Measurements from ENCODE around the gene AGPAT3. TPM values are rescaled to one million over a fixed set of nuclear protein-coding genes. Genes with fewer than 3 reads are reported as not detected.

AGPAT3 gene
- total and polyA plus RNA-seq, 2 experiments from 2014 or later = 41.0 to 51.2 TPM

DNA sequence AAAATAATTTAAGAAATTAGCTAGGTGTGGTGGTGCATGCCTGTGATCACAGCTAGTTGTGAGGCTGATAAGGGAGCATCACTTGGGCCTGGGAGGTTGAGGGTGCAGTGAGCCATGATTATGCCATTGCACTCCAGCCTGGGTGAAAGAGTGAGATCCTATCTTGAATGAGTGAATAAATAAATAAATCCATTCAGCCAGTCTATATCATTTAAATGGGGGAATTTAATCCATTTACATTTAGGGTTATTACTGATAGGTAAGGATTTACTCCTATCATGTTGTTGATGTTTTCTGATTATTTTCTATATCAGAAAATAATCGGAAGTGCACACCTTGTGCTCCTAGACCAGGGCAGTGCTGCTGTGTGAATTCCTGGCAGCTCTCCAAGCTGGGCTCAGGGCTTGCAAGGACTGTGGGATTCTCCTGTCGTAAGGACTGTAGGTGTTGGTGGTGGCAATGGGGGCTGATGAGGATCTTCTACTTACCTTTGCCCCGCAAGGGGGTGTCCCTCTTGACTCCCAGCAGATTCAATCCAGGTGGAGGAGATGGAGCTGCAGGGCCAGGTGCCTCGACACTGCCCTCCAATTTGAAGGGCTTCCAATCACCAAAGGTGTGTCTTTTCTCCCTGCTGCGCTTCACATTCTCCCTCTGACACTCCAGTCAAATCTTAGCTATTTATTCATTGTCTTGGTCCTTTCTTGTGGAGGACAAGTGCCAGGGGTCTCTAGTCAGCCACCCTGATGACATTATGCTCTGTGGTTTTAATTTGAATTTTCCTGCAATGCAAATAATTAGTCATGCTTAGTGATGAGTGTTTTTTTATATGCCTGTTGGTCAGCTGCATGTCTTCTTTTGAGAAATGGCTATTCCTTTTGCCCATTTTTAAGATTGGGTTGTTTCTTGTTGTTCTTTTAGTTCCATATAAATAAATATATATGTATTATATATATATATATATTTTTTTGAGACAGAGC, 133.0 kb downstream of the AGPAT3 start:
- H3K27me3 ChIP-seq = no peaks in the 10 kb centered on the region
- H3K27ac ChIP-seq = no peak overlapping the region
- H3K4me1 ChIP-seq (ENCODE audit: insufficient read depth) = no peaks in the 10 kb centered on the region
- no peaks in the 10 kb centered on the region for H3K9me2 ChIP-seq (replicated peaks; ENCODE audit: insufficient read depth)
- H3K9me3 ChIP-seq (ENCODE audit: low read depth) = no peaks in the 10 kb centered on the region
- no peaks in the 10 kb centered on the region for H4K20me1 ChIP-seq (ENCODE audit: insufficient read depth, poor library complexity, severe bottlenecking)
- DNase-seq (ENCODE audit: low spot score) = no peak
- H3K4me3 ChIP-seq = no peak overlapping the region
- no peaks in the 10 kb centered on the region for H3K79me2 ChIP-seq
- TF ChIP-seq EZH2 (IDR thresholded peaks at IDR 0.05; ENCODE audit: borderline replicate concordance) (no peak), EZH2phosphoT487 (IDR thresholded peaks at IDR 0.05; ENCODE audit: low read depth, severe bottlenecking, unreplicated experiment) (no peak)
- TF ChIP-seq, protein P1, sequence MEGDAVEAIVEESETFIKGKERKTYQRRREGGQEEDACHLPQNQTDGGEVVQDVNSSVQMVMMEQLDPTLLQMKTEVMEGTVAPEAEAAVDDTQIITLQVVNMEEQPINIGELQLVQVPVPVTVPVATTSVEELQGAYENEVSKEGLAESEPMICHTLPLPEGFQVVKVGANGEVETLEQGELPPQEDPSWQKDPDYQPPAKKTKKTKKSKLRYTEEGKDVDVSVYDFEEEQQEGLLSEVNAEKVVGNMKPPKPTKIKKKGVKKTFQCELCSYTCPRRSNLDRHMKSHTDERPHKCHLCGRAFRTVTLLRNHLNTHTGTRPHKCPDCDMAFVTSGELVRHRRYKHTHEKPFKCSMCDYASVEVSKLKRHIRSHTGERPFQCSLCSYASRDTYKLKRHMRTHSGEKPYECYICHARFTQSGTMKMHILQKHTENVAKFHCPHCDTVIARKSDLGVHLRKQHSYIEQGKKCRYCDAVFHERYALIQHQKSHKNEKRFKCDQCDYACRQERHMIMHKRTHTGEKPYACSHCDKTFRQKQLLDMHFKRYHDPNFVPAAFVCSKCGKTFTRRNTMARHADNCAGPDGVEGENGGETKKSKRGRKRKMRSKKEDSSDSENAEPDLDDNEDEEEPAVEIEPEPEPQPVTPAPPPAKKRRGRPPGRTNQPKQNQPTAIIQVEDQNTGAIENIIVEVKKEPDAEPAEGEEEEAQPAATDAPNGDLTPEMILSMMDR (IDR thresholded peaks at IDR 0.05; ENCODE audit: poor library complexity) = no peak
- H2AFZ ChIP-seq = no peak overlapping the region
- WGBS (ENCODE audit: low lambda C conversion rate, missing lambda C conversion rate) = 86% methylated on average over 5 of the region's 5 CpGs
- no peaks in the 10 kb centered on the region for H3K36me3 ChIP-seq (replicated peaks; ENCODE audit: insufficient read depth, low read depth)
- H3K4me2 ChIP-seq = no peak overlapping the region

DNA sequence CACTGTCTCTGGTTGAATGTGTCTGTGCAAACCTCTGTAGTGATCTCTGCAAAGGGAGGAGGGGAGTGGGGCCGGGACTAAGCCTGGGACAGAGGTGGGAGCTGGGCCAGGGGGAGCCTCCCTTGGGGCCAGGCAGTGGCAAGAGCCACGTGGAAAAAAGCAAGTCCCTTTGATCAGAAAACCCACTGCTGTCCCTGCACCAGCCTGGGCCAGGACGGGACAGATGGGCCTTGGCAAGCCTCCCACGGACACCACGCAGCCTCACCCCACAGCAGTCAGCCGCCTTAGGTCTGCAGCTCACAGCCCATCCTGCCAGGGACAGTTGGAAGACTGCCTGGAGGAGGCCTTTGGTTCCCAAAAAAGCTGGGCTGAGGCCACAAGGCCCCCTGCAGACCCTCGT, 135.3 kb downstream of the AGPAT3 start:
- DNase-seq (ENCODE audit: low spot score) = no peak
- TF ChIP-seq EZH2 (IDR thresholded peaks at IDR 0.05; ENCODE audit: borderline replicate concordance) (no peak), EZH2phosphoT487 (IDR thresholded peaks at IDR 0.05; ENCODE audit: low read depth, severe bottlenecking, unreplicated experiment) (no peak)
- TF ChIP-seq, protein P1 (IDR thresholded peaks at IDR 0.05; ENCODE audit: poor library complexity) = no peak
- Histone ChIP-seq H3K27me3 (no peaks in the 10 kb centered on the region), H3K27ac (no peak overlapping the region), H3K4me3 (no peak overlapping the region), H3K79me2 (no peaks in the 10 kb centered on the region), H3K4me2 (no peak overlapping the region), H3K9me3 (ENCODE audit: low read depth) (no peaks in the 10 kb centered on the region), H3K4me1 (ENCODE audit: insufficient read depth) (no peaks in the 10 kb centered on the region), H3K9me2 (replicated peaks; ENCODE audit: insufficient read depth) (no peaks in the 10 kb centered on the region), H4K20me1 (ENCODE audit: insufficient read depth, poor library complexity, severe bottlenecking) (no peaks in the 10 kb centered on the region), H3K36me3 (replicated peaks; ENCODE audit: insufficient read depth, low read depth) (no peaks in the 10 kb centered on the region), H2AFZ (no peak overlapping the region)
- 71% methylated on average over 7 of the region's 7 CpGs for WGBS (ENCODE audit: low lambda C conversion rate, missing lambda C conversion rate)

DNA sequence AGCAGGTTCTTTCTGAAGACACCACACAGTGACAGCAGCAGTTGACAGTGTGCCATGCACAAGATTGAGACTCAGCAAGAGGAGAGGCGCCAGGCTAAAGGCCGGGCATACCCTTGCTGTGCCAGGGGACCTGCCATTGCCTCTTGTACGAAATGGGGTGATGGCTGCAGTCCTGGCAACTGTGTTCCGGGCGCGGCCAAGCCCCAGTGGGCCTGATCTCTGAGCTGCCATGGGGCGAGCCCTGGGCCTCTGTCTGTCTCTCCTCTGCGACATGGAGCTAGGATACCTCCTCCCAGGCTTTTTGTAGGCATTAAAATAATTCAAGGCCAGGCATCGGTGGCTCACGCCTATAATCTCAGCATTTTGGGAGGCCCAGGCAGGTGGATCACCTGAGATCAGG, 137.5 kb downstream of the AGPAT3 start:
- no peak overlapping the region for H2AFZ ChIP-seq
- no peaks in the 10 kb centered on the region for H3K36me3 ChIP-seq (replicated peaks; ENCODE audit: insufficient read depth, low read depth)
- no peak overlapping the region for H3K27ac ChIP-seq
- no peaks in the 10 kb centered on the region for H3K9me3 ChIP-seq (ENCODE audit: low read depth)
- DNase-seq (ENCODE audit: low spot score) = no peak
- no peaks in the 10 kb centered on the region for H3K79me2 ChIP-seq
- no peaks in the 10 kb centered on the region for H3K9me2 ChIP-seq (replicated peaks; ENCODE audit: insufficient read depth)
- H3K4me1 ChIP-seq (ENCODE audit: insufficient read depth) = no peaks in the 10 kb centered on the region
- no peaks in the 10 kb centered on the region for H4K20me1 ChIP-seq (ENCODE audit: insufficient read depth, poor library complexity, severe bottlenecking)
- H3K27me3 ChIP-seq = no peaks in the 10 kb centered on the region
- WGBS (ENCODE audit: low lambda C conversion rate, missing lambda C conversion rate) = 92% methylated on average over 10 of the region's 10 CpGs
- H3K4me3 ChIP-seq = no peak overlapping the region
- H3K4me2 ChIP-seq = no peak overlapping the region
- no peak for TF ChIP-seq EZH2phosphoT487 (IDR thresholded peaks at IDR 0.05; ENCODE audit: low read depth, severe bottlenecking, unreplicated experiment)
- TF ChIP-seq EZH2 (IDR thresholded peaks at IDR 0.05; ENCODE audit: borderline replicate concordance) = no peak
- TF ChIP-seq, protein P1 (IDR thresholded peaks at IDR 0.05; ENCODE audit: poor library complexity) = no peak

Data from hepatocyte (in vitro differentiated cells).